Spleen (tissue), 11 donors: ENCODE results near the gene GPR183. TPM values are rescaled to one million over a fixed set of nuclear protein-coding genes. Genes with fewer than 3 reads are reported as not detected.

Experiments used
- DNase-seq: peaks from one replicate; pipeline ENCODE4 v3.0.0-alpha.2; 2020
- H3K27ac ChIP-seq, 8 donors: fragments of 200-600 bp; sonication (generic) in 7 of 8; 1 replicate in 4 of 8; 2 replicates in 4 of 8; pipeline versions ENCODE4 v1.5.0 to v1.8.0; 2016 to 2021; ENCODE audit warnings: inconsistent platforms in 4 of 8, mild to moderate bottlenecking in 4 of 8, moderate library complexity in 1 of 8
- H3K27me3 ChIP-seq, 7 donors: fragments of 200-600 bp; sonication (generic) in 6 of 7; replicated peaks in 1 of 7; 1 replicate in 4 of 7; 2 replicates in 3 of 7; pipeline versions ENCODE4 v1.5.0 to v1.8.0; 2016 to 2021; ENCODE audit warnings: inconsistent platforms in 3 of 7, mild to moderate bottlenecking in 1 of 7
- H3K36me3 ChIP-seq, 6 donors: fragments of 200-600 bp; sonication (generic) in 5 of 6; 1 replicate in 4 of 6; 2 replicates in 2 of 6; pipeline versions ENCODE4 v1.5.0 to v1.8.0; 2016 to 2021; ENCODE audit warnings: inconsistent platforms in 2 of 6
- H3K4me1 ChIP-seq, 6 donors: fragments of 200-600 bp; sonication (generic) in 5 of 6; 1 replicate in 3 of 6; 2 replicates in 3 of 6; pipeline versions ENCODE4 v1.5.0 to v1.8.0; 2016 to 2021; ENCODE audit warnings: inconsistent platforms in 3 of 6
- H3K4me3 ChIP-seq, 8 donors: fragments of 200-600 bp; sonication (generic) in 7 of 8; 1 replicate in 4 of 8; 2 replicates in 4 of 8; pipeline versions ENCODE4 v1.5.0 to v1.8.0; 2016 to 2021; ENCODE audit warnings: inconsistent platforms in 4 of 8, mild to moderate bottlenecking in 4 of 8, moderate library complexity in 2 of 8
- H3K9me3 ChIP-seq, 8 donors: fragments of 200-600 bp; sonication (generic) in 7 of 8; 1 replicate in 4 of 8; 2 replicates in 4 of 8; pipeline versions ENCODE4 v1.5.0 to v1.8.0; 2016 to 2021; ENCODE audit warnings: inconsistent platforms in 4 of 8
- CTCF ChIP-seq, 11 experiments: fragments of 200-600 bp in 7 of 11; fragments of 450-650 bp in 4 of 11; sonication (generic) in 4 of 11; IDR thresholded peaks in 8 of 11; conservative IDR thresholded peaks in 3 of 11; 1 replicate in 7 of 11; 2 replicates in 4 of 11; pipeline versions ENCODE4 v1.4.0 to v1.8.0; 2016 to 2021; ENCODE audit warnings: antibody characterized with exemption in 11 of 11, inconsistent platforms in 4 of 11, mild to moderate bottlenecking in 1 of 11
- POLR2A ChIP-seq, 3 donors: fragments of 450-650 bp; IDR thresholded peaks; one replicate each; pipeline ENCODE4 v1.5.1; 2017; ENCODE audit warnings: antibody characterized with exemption in 3 of 3, mild to moderate bottlenecking in 1 of 3
- POLR2AphosphoS5 ChIP-seq, 3 donors: sonication (generic); formaldehyde crosslinking; IDR thresholded peaks; one replicate each; pipeline ENCODE4 v1.5.1; 2017; ENCODE audit warnings: antibody characterized with exemption in 3 of 3
- WGBS, 5 donors: extraction: QIAGEN DNeasy Blood & Tissue Kit in 3 of 5; methylation state at CpG; one replicate each; pipeline versions ENCODE4 v1.1.5 to v1.1.7; 2013 to 2018; 5-methylcytosine and 5-hydroxymethylcytosine counted together
- intact Hi-C: fragments of 100-400 bp; cut with DNase I; formaldehyde crosslinking; loops from one replicate; pipeline ENCODE4 v1.15.0; 2023; ENCODE audit warnings: low total_unique reads
- polyA plus RNA-seq, 3 donors: library from polyadenylated mRNA; stranded (reverse); fragments of 200-250 nt; gene quantifications; one replicate each; pipeline ENCODE4 v1.2.1, GENCODE V29; 2013
- total RNA-seq, 7 donors: library from RNA; depleted of rRNA in 3 of 7; stranded (reverse); fragments of >200 nt in 3 of 7; fragmentation: NEBNext Ultra II Directional in 4 of 7; extraction: Animal tissue kit (Norgen Biotek cat#: 25700) in 4 of 7; gene quantifications; one replicate each; pipeline versions ENCODE4 v1.1.0 to v1.2.1, GENCODE V29; 2016 to 2021
- donor health status: healthy with polysubstance abuse.
- donor health status: DM: no; HTN: no; CAD: no; lungs with moderate emphysema.
- donor health status: DM: no; HTN: no; CAD: no.
- donor health status: Bipolar disorder and iron deficiency.
- donor health status: healthy.
- donor health status: DM: no; HTN: no; CAD: no.
- donor health status: DM: yes; HTN: yes; CAD: no.

The GPR183 gene
- total and polyA plus RNA-seq, 10 donors, result 29.1 to 83.6 (median 56.6) TPM

DNA sequence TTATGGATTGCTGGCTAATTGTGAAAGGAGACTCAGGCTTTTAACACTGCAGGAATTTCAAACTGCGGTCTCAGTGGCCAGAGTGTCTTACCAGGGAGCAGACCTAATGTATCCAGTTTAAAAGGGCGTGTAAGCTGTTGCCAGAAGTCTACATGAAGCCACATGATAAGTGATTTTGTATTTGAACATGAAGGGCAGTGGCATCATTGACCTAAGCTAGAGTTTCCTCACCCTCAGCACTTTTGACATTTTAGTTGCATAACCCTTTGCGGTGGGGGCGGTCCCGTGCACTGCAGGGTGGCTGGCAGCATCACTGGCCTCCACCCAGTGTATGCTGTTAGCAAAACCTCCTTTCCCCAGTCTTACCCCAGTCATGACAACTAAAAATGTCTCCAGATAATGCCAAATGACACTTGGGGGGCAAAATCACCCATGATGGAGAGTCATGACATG lies 25.4 kb downstream of the GPR183 start:
- TF ChIP-seq POLR2A (IDR thresholded peaks at IDR 0.05) (no peak), CTCF (IDR thresholded peaks at IDR 0.05 in 8 of 11, conservative IDR thresholded peaks at IDR 0.05 in 3 of 11) (no peak), POLR2AphosphoS5 (IDR thresholded peaks at IDR 0.05) (peak; percentile 37 to 91 (median 79))
- H3K9me3 ChIP-seq, result no peaks in the 10 kb centered on the region
- H3K36me3 ChIP-seq, result peaks cover 0 to 14% (median 0%) of the 10 kb centered on the region in 6 donors
- H3K27ac ChIP-seq, result peak overlapping the region; percentile 67 to 92 (median 88)
- peak; percentile 94 for DNase-seq
- intact Hi-C loops, result no loop called here
- H3K4me3 ChIP-seq, result peak overlapping the region in 1 of 8 donors; percentile 52
- H3K27me3 ChIP-seq, result no peaks in the 10 kb centered on the region
- 30 to 56% (median 36%) methylated on average over 5 of the region's 5 CpGs for WGBS, 5 donors
- H3K4me1 ChIP-seq, result peaks cover 28 to 100% (median 97%) of the 10 kb centered on the region in 6 donors

DNA sequence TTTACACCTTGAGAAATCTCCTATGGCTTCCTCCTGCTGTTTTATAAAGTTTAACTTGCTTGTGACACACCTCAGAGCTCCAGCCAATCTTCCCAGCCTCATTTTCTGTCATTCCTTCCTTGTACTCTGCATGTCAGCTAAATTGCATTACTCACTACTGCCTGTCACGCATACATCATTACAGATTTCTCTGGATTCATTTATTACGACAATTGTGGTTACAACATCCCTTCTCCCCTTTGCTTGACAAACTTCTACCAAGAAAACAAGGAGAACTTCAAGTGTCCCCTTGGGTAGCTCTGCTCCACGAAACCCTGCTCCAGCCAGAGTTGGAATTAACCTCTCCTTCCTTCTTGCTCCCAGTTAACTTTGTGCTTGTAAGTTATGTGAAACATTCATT lies 27.0 kb downstream of the GPR183 start:
- no peaks in the 10 kb centered on the region for H3K27me3 ChIP-seq
- peaks cover 21 to 100% (median 94%) of the 10 kb centered on the region in 6 donors for H3K4me1 ChIP-seq
- TF ChIP-seq POLR2AphosphoS5 (IDR thresholded peaks at IDR 0.05), result no peak
- TF ChIP-seq POLR2A (IDR thresholded peaks at IDR 0.05), result no peak
- TF ChIP-seq CTCF (IDR thresholded peaks at IDR 0.05 in 8 of 11, conservative IDR thresholded peaks at IDR 0.05 in 3 of 11), result no peak
- DNase-seq, result no peak
- H3K36me3 ChIP-seq, result peaks cover 0 to 14% (median 0%) of the 10 kb centered on the region in 6 donors
- intact Hi-C loops, result no loop called here
- peak overlapping the region in 6 of 8 donors; percentile 85 to 92 (median 89) for H3K27ac ChIP-seq
- 50 to 81% (median 66%) methylated on average over 3 of the region's 3 CpGs for WGBS, 5 donors
- peak overlapping the region in 1 of 8 donors; percentile 8 for H3K4me3 ChIP-seq
- H3K9me3 ChIP-seq, result no peaks in the 10 kb centered on the region

DNA sequence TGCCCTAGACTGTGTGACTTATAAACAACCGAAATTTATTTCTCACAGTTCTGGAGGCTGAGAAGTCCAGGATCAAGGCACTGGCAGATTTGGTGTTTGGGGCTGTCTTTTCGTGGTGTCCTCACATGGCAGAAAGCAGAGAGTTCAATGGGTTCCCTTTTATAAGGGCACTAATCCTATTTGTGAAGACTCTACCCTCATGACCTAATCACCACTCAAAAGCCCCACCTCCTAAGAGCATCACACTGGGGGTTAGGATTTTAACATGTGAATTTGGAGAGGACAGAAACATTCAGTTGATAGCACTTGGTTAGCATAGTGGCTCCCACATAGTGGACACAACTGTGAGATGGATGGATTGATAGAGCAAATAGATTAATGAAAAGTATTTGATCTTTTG lies 27.6 kb downstream of the GPR183 start:
- WGBS, 5 donors, result 81 to 96% (median 94%) methylated on average over 2 of the region's 2 CpGs
- TF ChIP-seq POLR2A (IDR thresholded peaks at IDR 0.05) (no peak), POLR2AphosphoS5 (IDR thresholded peaks at IDR 0.05) (no peak), CTCF (IDR thresholded peaks at IDR 0.05 in 8 of 11, conservative IDR thresholded peaks at IDR 0.05 in 3 of 11) (no peak)

DNA sequence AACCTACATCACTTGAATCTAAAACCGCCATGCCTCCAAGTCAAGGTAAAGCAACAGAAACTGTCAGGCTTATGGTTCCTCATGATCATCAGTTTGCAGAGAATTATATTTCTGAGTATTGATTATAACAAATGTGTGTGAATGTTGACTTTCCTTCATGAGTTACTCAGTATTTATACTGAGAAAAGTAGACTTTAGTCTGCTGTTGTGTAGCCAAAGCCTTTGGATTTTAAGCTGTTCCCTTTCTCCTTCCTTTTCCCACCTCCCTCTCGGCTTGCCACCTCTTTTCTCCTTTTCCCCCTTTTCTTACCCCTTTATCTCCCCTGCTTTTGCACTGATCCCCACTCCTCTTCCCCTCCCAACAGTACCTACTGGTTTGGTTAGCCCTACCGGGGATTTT lies 28.4 kb downstream of the GPR183 start:
- H3K4me3 ChIP-seq, result peak overlapping the region in 1 of 8 donors; percentile 8
- TF ChIP-seq CTCF (IDR thresholded peaks at IDR 0.05 in 8 of 11, conservative IDR thresholded peaks at IDR 0.05 in 3 of 11) (no peak), POLR2A (IDR thresholded peaks at IDR 0.05) (no peak), POLR2AphosphoS5 (IDR thresholded peaks at IDR 0.05) (no peak)
- peak overlapping the region in 5 of 8 donors; percentile 86 to 92 (median 89) for H3K27ac ChIP-seq
- peaks cover 21 to 100% (median 94%) of the 10 kb centered on the region in 6 donors for H3K4me1 ChIP-seq
- peaks cover 0 to 14% (median 0%) of the 10 kb centered on the region in 6 donors for H3K36me3 ChIP-seq
- intact Hi-C loops, result loop anchor here (10.0 kb wide), 2 partner anchors 106 to 226 kb away; partner anchors contain the start of gene TM9SF2
- no peaks in the 10 kb centered on the region for H3K9me3 ChIP-seq
- WGBS, 5 donors, result 79 to 91% (median 87%) methylated on average over 3 of the region's 3 CpGs
- no peak for DNase-seq
- no peaks in the 10 kb centered on the region for H3K27me3 ChIP-seq

More for the DNA sequence above, 27.6 kb downstream of the GPR183 start:
- no peaks in the 10 kb centered on the region for H3K27me3 ChIP-seq
- peak overlapping the region in 1 of 8 donors; percentile 8 for H3K4me3 ChIP-seq
- H3K4me1 ChIP-seq, result peaks cover 21 to 100% (median 94%) of the 10 kb centered on the region in 6 donors
- H3K9me3 ChIP-seq, result no peaks in the 10 kb centered on the region
- peaks cover 0 to 14% (median 0%) of the 10 kb centered on the region in 6 donors for H3K36me3 ChIP-seq
- intact Hi-C loops, result loop anchor here (10.0 kb wide), 2 partner anchors 105 to 225 kb away; partner anchors contain the start of gene TM9SF2
- peak overlapping the region in 6 of 8 donors; percentile 85 to 92 (median 89) for H3K27ac ChIP-seq
- no peak for DNase-seq
